ENCODE measurements around the gene KCNT1. TPM values are rescaled to one million over a fixed set of nuclear protein-coding genes. Genes with fewer than 3 reads are reported as not detected.

Gene KCNT1
- total RNA-seq, 2 experiments from 2014 or later = not detected

GRCh38 chr9:135677641-135678168 lies 24.3 kb upstream of the KCNT1 start:
- intact Hi-C loops (cut with DNase I, micrococcal nuclease) = no loop called here
- Mint-ChIP-seq H3K27me3 (no peaks in the 10 kb centered on the region), H3K4me3 (no peak overlapping the region), H3K9me3 (ENCODE audit: low read depth) (no peaks in the 10 kb centered on the region), H3K36me3 (ENCODE audit: low read depth) (no peaks in the 10 kb centered on the region), H3K27ac (no peak overlapping the region), H3K4me1 (no peaks in the 10 kb centered on the region)
- ChIA-PET CTCF (interaction anchor here (1.4 kb wide), 1 partner anchor 77 kb away, joined by 3 read pairs; no protein-coding TSS in a partner anchor), POLR2A (no interaction called here)
- ATAC-seq (no peak), DNase-seq (no peak)

- intact Hi-C loops (cut with DNase I, micrococcal nuclease) = no loop called here
- Mint-ChIP-seq H3K9me3 (ENCODE audit: low read depth) (no peaks in the 10 kb centered on the region), H3K27me3 (peaks cover 2% of the 10 kb centered on the region), H3K27ac (no peak overlapping the region), H3K36me3 (ENCODE audit: low read depth) (no peaks in the 10 kb centered on the region), H3K4me3 (no peak overlapping the region), H3K4me1 (no peaks in the 10 kb centered on the region)
- ChIA-PET CTCF (no interaction called here), POLR2A (no interaction called here)
- ATAC-seq (no peak), DNase-seq (no peak)
Observed at GRCh38 chr9:135678236-135679017, 23.6 kb upstream of the KCNT1 start.

- no peak for DNase-seq
- Mint-ChIP-seq H3K4me1 (no peaks in the 10 kb centered on the region), H3K36me3 (ENCODE audit: low read depth) (no peaks in the 10 kb centered on the region), H3K4me3 (no peak overlapping the region), H3K27ac (no peak overlapping the region), H3K27me3 (peaks cover 2% of the 10 kb centered on the region), H3K9me3 (ENCODE audit: low read depth) (no peaks in the 10 kb centered on the region)
- intact Hi-C loops (cut with DNase I, micrococcal nuclease) = no loop called here
- ChIA-PET POLR2A (no interaction called here), CTCF (no interaction called here)
- ATAC-seq = no peak
Observed at GRCh38 chr9:135680056-135680455, 21.9 kb upstream of the KCNT1 start.

GRCh38 chr9:135681161-135681560 lies 20.8 kb upstream of the KCNT1 start:
- CTCF ChIA-PET = no interaction called here
- intact Hi-C loops (cut with DNase I, micrococcal nuclease) = no loop called here
- Mint-ChIP-seq H3K9me3 (ENCODE audit: low read depth) (no peaks in the 10 kb centered on the region), H3K4me3 (no peak overlapping the region), H3K27me3 (peaks cover 2% of the 10 kb centered on the region), H3K27ac (no peak overlapping the region), H3K4me1 (no peaks in the 10 kb centered on the region), H3K36me3 (ENCODE audit: low read depth) (no peaks in the 10 kb centered on the region)
- DNase-seq = no peak
- no peak for ATAC-seq
- POLR2A ChIA-PET = no interaction called here

GRCh38 chr9:135683401-135684034 lies 18.5 kb upstream of the KCNT1 start:
- no peak overlapping the region for H3K27ac Mint-ChIP-seq
- H3K36me3 Mint-ChIP-seq (ENCODE audit: low read depth) = no peaks in the 10 kb centered on the region
- H3K4me1 Mint-ChIP-seq = no peaks in the 10 kb centered on the region
- ATAC-seq (no peak), DNase-seq (no peak)
- no peaks in the 10 kb centered on the region for H3K9me3 Mint-ChIP-seq (ENCODE audit: low read depth)
- no peak overlapping the region for H3K4me3 Mint-ChIP-seq
- ChIA-PET POLR2A (no interaction called here), CTCF (no interaction called here)
- peaks cover 2% of the 10 kb centered on the region for H3K27me3 Mint-ChIP-seq
- intact Hi-C loops (cut with DNase I, micrococcal nuclease) = no loop called here

- POLR2A ChIA-PET = no interaction called here
- H3K36me3 Mint-ChIP-seq (ENCODE audit: low read depth) = no peaks in the 10 kb centered on the region
- peaks cover 2% of the 10 kb centered on the region for H3K27me3 Mint-ChIP-seq
- H3K27ac Mint-ChIP-seq = no peak overlapping the region
- DNase-seq (no peak), ATAC-seq (no peak)
- intact Hi-C loops (cut with DNase I, micrococcal nuclease) = no loop called here
- no peak overlapping the region for H3K4me3 Mint-ChIP-seq
- H3K9me3 Mint-ChIP-seq (ENCODE audit: low read depth) = no peaks in the 10 kb centered on the region
- H3K4me1 Mint-ChIP-seq = no peaks in the 10 kb centered on the region
- CTCF ChIA-PET = no interaction called here
Observed at GRCh38 chr9:135684691-135685090, 17.3 kb upstream of the KCNT1 start.

GRCh38 chr9:135687216-135687615 lies 14.8 kb upstream of the KCNT1 start:
- ChIA-PET CTCF (no interaction called here), POLR2A (no interaction called here)
- intact Hi-C loops (cut with DNase I, micrococcal nuclease) = no loop called here
- Mint-ChIP-seq H3K4me3 (no peak overlapping the region), H3K9me3 (ENCODE audit: low read depth) (no peaks in the 10 kb centered on the region), H3K27ac (no peak overlapping the region), H3K27me3 (peaks cover 2% of the 10 kb centered on the region), H3K36me3 (ENCODE audit: low read depth) (no peaks in the 10 kb centered on the region), H3K4me1 (no peaks in the 10 kb centered on the region)
- DNase-seq = no peak
- no peak for ATAC-seq

GRCh38 chr9:135689011-135689410 lies 13.0 kb upstream of the KCNT1 start:
- Mint-ChIP-seq H3K4me3 (no peak overlapping the region), H3K4me1 (no peaks in the 10 kb centered on the region), H3K27me3 (no peaks in the 10 kb centered on the region), H3K27ac (no peak overlapping the region), H3K36me3 (ENCODE audit: low read depth) (no peaks in the 10 kb centered on the region), H3K9me3 (ENCODE audit: low read depth) (no peaks in the 10 kb centered on the region)
- DNase-seq = no peak
- intact Hi-C loops (cut with DNase I, micrococcal nuclease) = no loop called here
- CTCF ChIA-PET = no interaction called here
- POLR2A ChIA-PET = no interaction called here
- ATAC-seq = no peak

- intact Hi-C loops (cut with DNase I, micrococcal nuclease) = no loop called here
- H3K4me3 Mint-ChIP-seq = no peak overlapping the region
- no peaks in the 10 kb centered on the region for H3K9me3 Mint-ChIP-seq (ENCODE audit: low read depth)
- ATAC-seq = no peak
- H3K27me3 Mint-ChIP-seq = no peaks in the 10 kb centered on the region
- H3K27ac Mint-ChIP-seq = no peak overlapping the region
- no peak for DNase-seq
- H3K36me3 Mint-ChIP-seq (ENCODE audit: low read depth) = no peaks in the 10 kb centered on the region
- POLR2A ChIA-PET = no interaction called here
- H3K4me1 Mint-ChIP-seq = no peaks in the 10 kb centered on the region
- CTCF ChIA-PET = no interaction called here
Observed at GRCh38 chr9:135690836-135691570, 11.0 kb upstream of the KCNT1 start.

GRCh38 chr9:135692410-135692809 lies 9.6 kb upstream of the KCNT1 start:
- POLR2A ChIA-PET = no interaction called here
- DNase-seq (no peak), ATAC-seq (no peak)
- H3K27ac Mint-ChIP-seq = no peak overlapping the region
- H3K9me3 Mint-ChIP-seq (ENCODE audit: low read depth) = no peaks in the 10 kb centered on the region
- intact Hi-C loops (cut with DNase I, micrococcal nuclease) = no loop called here
- no peaks in the 10 kb centered on the region for H3K27me3 Mint-ChIP-seq
- H3K4me1 Mint-ChIP-seq = no peaks in the 10 kb centered on the region
- H3K36me3 Mint-ChIP-seq (ENCODE audit: low read depth) = no peaks in the 10 kb centered on the region
- H3K4me3 Mint-ChIP-seq = no peak overlapping the region
- CTCF ChIA-PET = no interaction called here

- H3K4me3 Mint-ChIP-seq = no peak overlapping the region
- H3K36me3 Mint-ChIP-seq (ENCODE audit: low read depth) = no peaks in the 10 kb centered on the region
- DNase-seq (no peak), ATAC-seq (no peak)
- no peak overlapping the region for H3K27ac Mint-ChIP-seq
- no peaks in the 10 kb centered on the region for H3K4me1 Mint-ChIP-seq
- POLR2A ChIA-PET = no interaction called here
- CTCF ChIA-PET = interaction anchor here (0.6 to 0.9 kb wide), 2 partner anchors 10 to 651 kb away, joined by 3 read pairs; no protein-coding TSS in a partner anchor
- H3K9me3 Mint-ChIP-seq (ENCODE audit: low read depth) = no peaks in the 10 kb centered on the region
- intact Hi-C loops (cut with DNase I, micrococcal nuclease) = no loop called here
- H3K27me3 Mint-ChIP-seq = no peaks in the 10 kb centered on the region
Observed at GRCh38 chr9:135693265-135693664, 8.7 kb upstream of the KCNT1 start.

GRCh38 chr9:135693771-135694170 lies 8.2 kb upstream of the KCNT1 start:
- ChIA-PET CTCF (interaction anchor here (0.6 to 0.9 kb wide), 2 partner anchors 10 to 652 kb away, joined by 3 read pairs; no protein-coding TSS in a partner anchor), POLR2A (no interaction called here)
- Mint-ChIP-seq H3K4me1 (no peaks in the 10 kb centered on the region), H3K9me3 (ENCODE audit: low read depth) (no peaks in the 10 kb centered on the region), H3K36me3 (ENCODE audit: low read depth) (no peaks in the 10 kb centered on the region), H3K27me3 (no peaks in the 10 kb centered on the region), H3K4me3 (no peak overlapping the region), H3K27ac (no peak overlapping the region)
- ATAC-seq = no peak
- intact Hi-C loops (cut with DNase I, micrococcal nuclease) = no loop called here
- no peak for DNase-seq

Measured in activated CD4-positive, alpha-beta T cell treated with anti-CD3 and anti-CD28 coated beads for 36 hours (primary cell).